Suppressor macrophage (primary cell): ENCODE measurements around the gene PTPA.
"Not testable (repeated sequence)": the region's sequence is repeated elsewhere in the genome, so short reads cannot be mapped to it uniquely, and the experiment has no call there.

Experiments used
- DNase-seq, 4 experiments: peaks; one replicate each; pipeline ENCODE4 v3.0.0-alpha.2; 2020 to 2022

PTPA gene

GRCh38 chr9:129160712-129161533, 49.7 kb downstream of the PTPA start:
- no peak for DNase-seq

DNA sequence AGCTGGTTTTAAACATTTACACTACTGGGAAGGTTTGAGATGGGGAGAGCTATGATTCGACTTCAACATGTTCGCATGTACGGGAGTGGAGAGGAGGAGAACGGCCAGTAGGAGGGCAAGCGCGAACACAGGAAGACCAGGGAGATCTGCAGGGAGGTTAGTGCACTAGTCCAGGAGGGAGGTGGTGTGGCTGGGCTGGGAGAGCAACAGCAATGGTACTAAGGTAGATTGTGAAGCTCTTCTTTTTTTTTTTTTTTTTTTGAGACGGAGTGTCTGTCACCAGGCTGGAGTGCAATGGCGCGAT, 50.3 kb downstream of the PTPA start:
- no peak for DNase-seq

DNA sequence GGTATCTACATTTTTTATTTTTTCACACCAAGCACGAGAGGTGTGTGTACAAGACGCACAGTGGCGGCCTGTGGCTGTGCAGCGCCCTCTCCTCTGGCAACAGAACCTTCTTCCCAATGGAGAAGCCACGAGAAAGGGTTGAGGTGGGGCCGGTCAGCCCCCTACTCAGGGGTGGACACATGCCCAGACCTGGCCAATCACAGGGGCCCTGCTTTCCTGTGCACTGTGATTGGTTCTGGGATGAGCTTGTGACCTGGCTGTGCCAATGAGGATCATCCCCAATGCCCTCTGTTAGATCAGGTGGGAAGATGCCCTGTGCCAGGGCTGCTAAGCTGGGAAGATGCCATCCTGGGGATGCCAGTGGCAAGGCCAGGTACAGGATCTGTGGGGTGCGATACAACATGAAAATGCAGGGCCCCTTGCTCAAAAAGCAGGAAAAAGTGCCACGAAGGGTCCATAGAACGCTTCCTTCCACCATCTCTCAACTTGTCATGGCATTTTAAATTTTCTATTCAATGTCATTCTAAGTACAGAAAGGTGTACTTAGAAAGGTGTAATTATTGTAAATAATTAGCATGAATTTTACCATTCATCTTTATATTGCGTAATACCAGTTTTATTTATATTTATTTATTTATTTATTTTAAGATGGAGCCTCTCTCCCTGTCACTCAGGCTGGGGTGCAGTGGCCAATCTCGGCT, 51.4 kb downstream of the PTPA start:
- DNase-seq: no peak

DNA sequence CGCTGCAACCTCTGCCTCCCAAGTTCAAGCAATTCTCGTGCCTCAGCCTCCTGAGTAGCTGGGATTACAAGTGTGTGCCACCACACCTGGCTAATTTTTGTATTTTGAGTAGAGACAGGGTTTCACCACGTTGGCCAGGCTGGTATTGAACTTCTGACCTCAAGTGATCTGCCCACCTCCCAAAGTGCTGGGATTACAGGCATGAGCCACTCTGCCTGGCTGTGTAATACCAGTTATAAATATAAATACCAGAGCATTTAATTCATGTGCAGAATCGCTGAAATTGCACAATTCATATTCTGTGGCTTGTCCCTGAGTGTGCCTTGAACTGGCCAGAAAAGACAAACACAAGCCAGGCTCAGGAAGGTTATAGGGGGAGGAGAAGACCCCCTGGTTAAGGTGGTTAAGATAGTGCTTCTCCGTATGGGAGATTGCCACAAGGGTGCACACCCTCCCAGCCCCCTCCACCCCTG, 52.0 kb downstream of the PTPA start:
- not testable (repeated sequence) for DNase-seq

GRCh38 chr9:129163753-129164152, 52.5 kb downstream of the PTPA start:
- no peak for DNase-seq

DNA sequence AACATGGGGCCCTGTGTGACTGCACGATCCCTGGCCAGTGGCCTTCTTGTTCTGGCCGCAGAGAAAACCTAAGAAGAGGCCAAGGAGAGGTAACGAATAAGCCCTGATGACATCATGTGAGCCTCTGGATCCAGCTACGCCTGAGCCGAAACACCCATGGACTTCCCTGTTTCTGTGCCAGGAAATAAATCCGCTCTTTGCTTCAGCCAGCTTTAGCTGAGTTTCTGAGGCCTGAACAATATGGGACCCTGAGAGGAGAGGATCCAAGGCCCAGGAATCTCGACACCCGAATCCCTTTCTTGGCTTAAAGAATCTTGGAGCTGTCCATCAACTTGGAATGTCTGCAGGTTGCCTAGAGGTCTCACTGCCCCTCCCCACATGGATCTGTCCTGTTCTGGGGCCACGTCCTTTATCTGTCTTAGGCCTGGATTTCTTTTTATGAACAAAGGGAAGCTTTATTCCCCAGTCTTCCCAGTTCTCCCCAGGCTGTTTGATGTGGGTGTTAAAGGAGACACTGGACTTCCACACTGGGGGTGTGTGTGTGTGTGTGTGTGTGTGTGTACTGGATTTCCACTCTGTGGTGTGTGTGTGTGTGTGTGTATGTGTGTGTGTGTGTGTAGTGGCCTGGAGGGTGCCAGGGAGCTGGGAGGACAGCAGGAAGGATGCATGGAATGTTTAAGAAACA, 53.2 kb downstream of the PTPA start:
- peak; percentile 55 to 71 (median 66) for DNase-seq

GRCh38 chr9:129165198-129165597, 54.0 kb downstream of the PTPA start:
- DNase-seq: no peak

DNA sequence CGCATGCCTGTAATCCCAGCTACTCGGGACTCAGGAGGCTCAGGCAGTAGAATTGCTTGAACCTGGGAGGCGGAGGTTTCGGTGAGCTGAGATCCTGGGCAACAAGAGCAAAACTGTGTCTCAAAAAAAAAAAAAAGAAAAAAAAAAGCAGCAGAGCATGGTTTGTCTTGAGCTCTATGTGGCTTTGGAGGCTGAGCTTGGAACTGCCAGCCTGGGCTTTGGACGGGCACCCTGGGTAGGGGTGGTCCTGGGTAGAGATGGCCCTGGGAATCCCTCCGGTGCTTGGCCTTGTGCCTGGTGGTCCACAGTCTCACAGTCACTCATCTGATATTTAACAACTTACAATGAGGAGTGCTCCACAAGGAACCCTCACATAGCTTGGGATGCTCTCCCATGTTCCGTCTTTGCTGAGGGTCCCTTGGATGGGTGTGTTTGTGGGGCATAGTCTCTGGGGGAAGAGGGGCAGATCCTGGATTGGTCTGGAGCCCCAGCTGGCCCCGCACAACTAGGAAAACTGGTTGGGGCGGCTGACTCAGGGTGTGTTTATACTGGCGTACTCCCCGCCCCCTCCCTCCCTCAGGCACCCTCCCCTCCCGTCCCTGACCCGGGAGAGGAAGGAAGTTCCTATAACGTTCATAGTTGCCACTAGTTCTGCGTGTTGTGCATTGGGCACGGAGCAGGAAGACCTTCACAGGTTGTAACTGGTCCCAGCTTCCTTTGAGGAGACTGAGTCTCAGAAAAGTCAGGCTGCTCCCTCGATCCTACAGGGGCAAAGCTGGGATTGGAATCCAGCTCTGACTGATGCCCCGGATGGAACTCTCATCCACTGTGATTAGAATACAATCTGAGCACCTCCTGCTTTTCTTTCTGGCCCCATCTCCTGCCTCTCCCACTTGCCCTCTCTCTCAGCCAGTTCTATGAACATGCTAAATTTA, 55.7 kb downstream of the PTPA start:
- DNase-seq: peak; percentile 76 to 89 (median 84)

DNA sequence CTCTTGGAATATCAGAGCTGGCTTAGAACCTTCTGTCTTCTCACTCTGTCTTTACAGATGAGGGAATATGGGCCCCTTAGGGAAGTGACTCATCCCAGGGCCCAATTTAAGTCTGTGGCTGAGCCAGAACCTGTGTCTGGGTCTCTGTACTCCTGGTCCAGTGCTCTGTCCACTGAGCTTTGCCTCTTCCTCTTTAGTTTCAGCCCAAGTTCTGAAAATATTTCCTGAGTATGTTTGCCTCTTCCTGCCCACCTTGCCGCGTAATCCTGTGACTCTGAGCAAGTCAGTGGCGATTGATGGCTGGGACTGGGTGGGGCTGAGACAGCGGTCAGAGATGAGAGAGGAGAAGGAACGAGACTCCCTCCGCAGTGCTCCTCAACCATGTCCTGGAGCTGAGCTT, 59.0 kb downstream of the PTPA start:
- peak; percentile 16 to 47 (median 34) for DNase-seq

- DNase-seq: no peak
Measured at GRCh38 chr9:129171993-129172751, 61.0 kb downstream of the PTPA start.

DNA sequence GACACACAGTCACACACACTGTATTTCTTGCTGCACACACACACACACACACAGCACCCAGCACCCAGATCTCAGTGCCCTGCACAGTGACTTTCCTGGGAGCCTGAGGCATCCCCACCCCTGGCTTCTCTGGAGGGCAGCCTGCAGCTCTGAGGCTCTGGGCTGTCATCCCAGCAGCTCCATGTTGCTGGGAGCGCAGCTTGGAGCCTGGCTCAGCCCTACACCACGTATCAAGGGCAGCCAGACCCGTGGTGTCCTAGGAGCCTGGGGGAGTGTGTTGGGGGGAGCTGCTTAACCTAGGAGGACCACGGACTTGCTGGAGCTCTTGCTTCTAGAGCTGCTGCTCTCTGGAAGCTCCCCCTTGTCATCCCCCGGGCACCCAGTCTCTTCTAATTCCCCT, 61.6 kb downstream of the PTPA start:
- no peak for DNase-seq

DNA sequence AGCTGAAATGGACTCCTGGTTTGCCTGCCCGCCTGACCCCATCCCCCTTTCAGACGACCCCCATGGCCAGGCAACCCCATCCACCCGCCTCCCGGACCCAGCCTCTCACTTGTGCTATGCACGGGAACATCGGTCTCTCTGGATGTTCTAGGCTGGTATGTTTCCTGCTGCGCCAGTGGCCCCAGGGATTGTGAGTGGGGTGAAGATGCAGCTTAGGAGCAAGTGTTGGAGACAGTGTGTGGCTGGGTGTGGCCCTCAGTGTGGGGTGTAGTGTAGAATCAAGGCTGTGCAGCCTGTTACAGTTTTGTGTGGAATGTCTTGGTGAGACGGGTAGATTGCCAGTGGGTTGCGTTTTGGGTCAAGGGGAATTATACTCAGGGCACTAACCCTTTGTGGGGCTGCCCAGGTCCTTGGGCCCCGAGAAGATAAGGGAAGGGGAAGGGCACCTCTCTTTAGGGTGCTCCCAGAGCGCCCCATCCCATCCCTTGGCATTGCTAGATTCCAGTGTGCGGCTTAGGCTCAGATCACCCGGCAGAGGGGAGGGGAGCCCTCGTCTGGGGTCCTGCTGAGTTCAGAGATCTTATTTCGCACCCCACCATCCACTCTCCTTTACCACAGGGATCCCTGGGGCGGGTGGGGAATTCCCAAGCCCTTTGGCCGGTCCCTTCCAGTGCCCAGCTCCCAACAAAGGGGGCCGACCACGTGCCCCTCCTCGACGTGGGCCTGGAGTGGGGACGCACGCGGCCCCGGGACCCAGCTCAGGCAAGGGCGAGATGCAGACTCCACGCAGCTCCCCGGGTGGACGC, 62.3 kb downstream of the PTPA start:
- no peak for DNase-seq

- DNase-seq: peak; percentile 89 to 94 (median 92)
Measured at GRCh38 chr9:129174102-129174723, 63.0 kb downstream of the PTPA start.

DNA sequence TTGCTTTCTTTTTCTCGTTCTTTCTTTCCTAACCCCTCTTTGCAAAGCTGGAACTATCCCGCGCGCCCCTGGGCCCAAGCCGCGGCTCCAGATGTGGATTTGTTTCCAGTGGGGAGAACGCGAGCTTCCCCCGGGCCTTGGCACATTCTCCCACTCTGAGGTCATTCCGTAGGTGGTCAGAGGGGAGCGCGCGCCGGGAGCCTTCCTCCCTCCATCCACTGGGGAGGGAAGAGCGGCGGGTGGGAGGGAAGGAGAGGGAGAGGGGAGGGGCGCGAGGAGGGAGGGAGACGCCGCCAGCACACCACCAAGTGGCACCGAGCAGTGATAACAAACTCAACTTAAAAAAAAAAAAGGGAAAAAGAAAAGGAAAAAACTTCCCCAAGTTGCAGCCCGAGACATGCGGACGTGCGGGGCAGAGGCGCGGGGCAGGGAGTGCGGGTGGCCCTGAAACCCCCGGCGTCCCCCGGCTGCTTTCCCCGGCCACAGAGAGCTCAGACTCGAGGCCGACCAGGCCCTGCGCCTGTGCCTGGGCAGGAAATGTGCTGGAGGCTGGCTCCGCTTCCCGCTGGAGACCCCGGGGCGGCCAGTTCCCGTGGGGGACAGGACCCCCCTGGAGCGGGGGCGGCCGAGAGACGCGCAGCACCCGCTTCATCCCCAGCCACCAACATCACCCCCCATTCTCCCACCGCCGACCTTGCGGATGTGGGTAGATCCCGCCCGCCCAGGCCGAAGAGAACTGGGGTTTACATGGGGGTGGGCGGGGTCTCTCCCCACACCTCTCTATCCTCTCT, 63.7 kb downstream of the PTPA start:
- DNase-seq: peak; percentile 66 to 89 (median 81)

GRCh38 chr9:129175515-129175824, 64.3 kb downstream of the PTPA start:
- DNase-seq: no peak

GRCh38 chr9:129175825-129176633, 64.8 kb downstream of the PTPA start:
- DNase-seq: peak; percentile 92 to 97 (median 96)

- peak; percentile 49 to 79 (median 72) for DNase-seq
Measured at GRCh38 chr9:129176701-129177442, 65.7 kb downstream of the PTPA start.

DNA sequence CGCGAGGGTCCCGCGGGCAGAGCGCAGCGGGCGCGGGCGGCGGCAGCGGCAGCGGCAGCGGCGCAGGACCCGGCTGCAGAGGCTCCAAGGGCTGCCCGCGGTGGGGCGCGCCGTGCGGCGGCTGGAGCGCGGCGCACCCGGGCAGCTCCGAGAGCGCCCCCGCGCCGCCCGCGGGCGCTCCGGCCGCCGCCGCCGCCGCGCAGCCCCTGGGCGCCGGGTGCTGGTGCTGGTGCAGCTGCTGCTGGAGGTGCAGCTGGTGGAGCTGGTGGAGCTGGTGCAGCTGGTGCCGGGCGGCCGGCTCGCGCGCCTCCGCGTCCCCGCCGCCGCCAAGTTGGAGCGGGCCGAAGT, 66.2 kb downstream of the PTPA start:
- DNase-seq: peak; percentile 45 to 77 (median 58)
